CD14-positive monocyte (primary cell): Measurements from ENCODE around the gene TAGLN3. TPM values are rescaled to one million over a fixed set of nuclear protein-coding genes. Genes with fewer than 3 reads are reported as not detected.

Source experiments
- DNase-seq, 3 donors: peaks; one replicate each; pipeline ENCODE4 v3.0.0-alpha.2; 2011 to 2022
- H2AFZ ChIP-seq: 2 replicates; pipeline ENCODE4 v1.6.0; 2012; ENCODE audit warnings: mild to moderate bottlenecking, low read depth, low read length, inconsistent platforms; ENCODE audit not compliant: insufficient read depth, poor library complexity, severe bottlenecking
- H3K27ac ChIP-seq, 2 donors: 1 replicate in 1 of 2; 2 replicates in 1 of 2; pipeline ENCODE4 v1.5.1; 2012 to 2013; ENCODE audit warnings: low read length in 2 of 2, control low read depth in 1 of 2, inconsistent platforms in 1 of 2, low read depth in 1 of 2, mild to moderate bottlenecking in 1 of 2
- H3K27me3 ChIP-seq, 2 donors: one replicate each; pipeline versions ENCODE4 v1.6.0 to v1.6.1; 2011 to 2013; ENCODE audit warnings: low read length in 2 of 2; ENCODE audit not compliant: control insufficient read depth in 2 of 2, insufficient read depth in 2 of 2
- H3K36me3 ChIP-seq, 2 donors: replicated peaks in 1 of 2; 1 replicate in 1 of 2; 2 replicates in 1 of 2; pipeline versions ENCODE4 v1.5.1 to v1.6.1; 2012 to 2013; ENCODE audit warnings: low read length in 2 of 2, control low read depth in 1 of 2, inconsistent platforms in 1 of 2, mild to moderate bottlenecking in 1 of 2; ENCODE audit not compliant: insufficient read depth in 2 of 2, control insufficient read depth in 1 of 2
- H3K4me1 ChIP-seq, 2 donors: 1 replicate in 1 of 2; 2 replicates in 1 of 2; pipeline versions ENCODE4 v1.5.1 to v1.6.1; 2012 to 2013; ENCODE audit warnings: low read length in 2 of 2, control low read depth in 1 of 2, inconsistent platforms in 1 of 2, mild to moderate bottlenecking in 1 of 2, moderate library complexity in 1 of 2; ENCODE audit not compliant: insufficient read depth in 2 of 2, control insufficient read depth in 1 of 2
- H3K4me2 ChIP-seq: replicated peaks from 2 replicates; pipeline ENCODE3; 2012; ENCODE audit warnings: low read length, moderate library complexity, mild to moderate bottlenecking; ENCODE audit not compliant: poor library complexity, severe bottlenecking; ENCODE audit errors: extremely low read depth
- H3K4me3 ChIP-seq, 3 experiments: fragments of 200-600 bp in 1 of 3; sonication (generic) in 1 of 3; replicated peaks in 1 of 3; 1 replicate in 2 of 3; 2 replicates in 1 of 3; pipeline ENCODE4 v1.5.1; 2011 to 2013; ENCODE audit warnings: low read length in 3 of 3, mild to moderate bottlenecking in 3 of 3, control low read depth in 2 of 3, low read depth in 2 of 3, inconsistent platforms in 1 of 3, moderate library complexity in 1 of 3
- H3K79me2 ChIP-seq: 2 replicates; pipeline ENCODE4 v1.6.0; 2012; ENCODE audit warnings: mild to moderate bottlenecking, control low read depth, inconsistent platforms, low read length, moderate library complexity; ENCODE audit not compliant: insufficient read depth
- H3K9ac ChIP-seq: 2 replicates; pipeline ENCODE4 v1.6.0; 2017; ENCODE audit warnings: low read length, mild to moderate bottlenecking; ENCODE audit not compliant: insufficient read depth, poor library complexity, severe bottlenecking
- H3K9me3 ChIP-seq, 2 donors: replicated peaks in 1 of 2; 1 replicate in 1 of 2; 2 replicates in 1 of 2; pipeline versions ENCODE4 v1.5.1 to v1.6.1; 2012 to 2013; ENCODE audit warnings: low read length in 2 of 2, control low read depth in 1 of 2; ENCODE audit not compliant: control insufficient read depth in 1 of 2, insufficient read depth in 1 of 2
- H4K20me1 ChIP-seq: 2 replicates; pipeline ENCODE4 v1.6.0; 2012; ENCODE audit warnings: mild to moderate bottlenecking, low read length, control low read depth, moderate library complexity; ENCODE audit not compliant: insufficient read depth
- H3K27ac Mint-ChIP-seq, 7 donors: one replicate each; pipeline ENCODE4 v1.8.0; 2020; ENCODE audit warnings: mild to moderate bottlenecking in 7 of 7, mixed read lengths in 7 of 7, moderate library complexity in 6 of 7, inconsistent platforms in 2 of 7
- H3K27me3 Mint-ChIP-seq, 3 donors: one replicate each; pipeline ENCODE4 v1.8.0; 2021 to 2022; ENCODE audit warnings: low read depth in 3 of 3, mild to moderate bottlenecking in 3 of 3, mixed read lengths in 3 of 3, moderate library complexity in 3 of 3, inconsistent platforms in 1 of 3
- H3K36me3 Mint-ChIP-seq, 2 donors: one replicate each; pipeline ENCODE4 v1.8.0; 2020; ENCODE audit warnings: mixed read lengths in 2 of 2, inconsistent platforms in 1 of 2, mild to moderate bottlenecking in 1 of 2
- H3K4me1 Mint-ChIP-seq: one replicate; pipeline ENCODE4 v1.8.0; 2020; ENCODE audit warnings: mild to moderate bottlenecking, mixed read lengths
- H3K4me3 Mint-ChIP-seq, 2 donors: one replicate each; pipeline ENCODE4 v1.8.0; 2020; ENCODE audit warnings: mild to moderate bottlenecking in 2 of 2, mixed read lengths in 2 of 2, moderate library complexity in 1 of 2
- H3K9me3 Mint-ChIP-seq, 7 donors: one replicate each; pipeline ENCODE4 v1.8.0; 2020 to 2022; ENCODE audit warnings: mixed read lengths in 7 of 7, mild to moderate bottlenecking in 6 of 7, moderate library complexity in 6 of 7, inconsistent platforms in 2 of 7
- CTCF ChIP-seq: fragments of 200-600 bp; IDR thresholded peaks from one replicate; pipeline ENCODE4 v1.8.0; 2022; ENCODE audit warnings: antibody characterized with exemption, mild to moderate bottlenecking
- WGBS: methylation state at CpG from one replicate; pipeline ENCODE4 v1.1.5; 2013; ENCODE audit warnings: missing lambda C conversion rate; ENCODE audit not compliant: insufficient coverage; 5-methylcytosine and 5-hydroxymethylcytosine counted together
- intact Hi-C, 2 donors: fragments of 100-400 bp; cut with micrococcal nuclease; formaldehyde crosslinking; loops; one replicate each; pipeline versions ENCODE4 v1.15.0 to v1.15.1; 2023
- polyA plus RNA-seq, 3 donors: library from polyadenylated mRNA; depleted of rRNA in 1 of 3; unstranded in 2 of 3; stranded (reverse) in 1 of 3; fragments of 300-500 nt in 2 of 3; fragments of >200 nt in 1 of 3; fragmentation: Illumina TruSeq in 2 of 3; gene quantifications; 1 replicate in 2 of 3; 2 replicates in 1 of 3; pipeline ENCODE4 v1.2.3, GENCODE V29; 2012 to 2021

Gene TAGLN3
- polyA plus RNA-seq, 3 donors = not detected

- Histone ChIP-seq H3K27me3 (no peaks in the 10 kb centered on the region), H3K4me3 (no peak overlapping the region), H3K9me3 (no peaks in the 10 kb centered on the region), H3K9ac (no peak overlapping the region), H4K20me1 (no peaks in the 10 kb centered on the region), H3K4me2 (no peak overlapping the region), H3K36me3 (no peaks in the 10 kb centered on the region), H3K27ac (no peak overlapping the region), H3K79me2 (no peaks in the 10 kb centered on the region), H3K4me1 (no peaks in the 10 kb centered on the region), H2AFZ (no peak overlapping the region)
- no peak for TF ChIP-seq CTCF
- peaks cover 2 to 7% (median 5%) of the 10 kb centered on the region in 3 donors for H3K27me3 Mint-ChIP-seq
- H3K9me3 Mint-ChIP-seq = peaks cover 0 to 12% (median 3%) of the 10 kb centered on the region in 7 donors
- H3K36me3 Mint-ChIP-seq = no peaks in the 10 kb centered on the region
- no peaks in the 10 kb centered on the region for H3K4me1 Mint-ChIP-seq
- no peak overlapping the region for H3K27ac Mint-ChIP-seq
- WGBS = 0% methylated on average over 1 of the region's 3 CpGs
- no peak overlapping the region for H3K4me3 Mint-ChIP-seq
- no peak for DNase-seq
- intact Hi-C loops = no loop called here
Observed at GRCh38 chr3:112061152-112061551, 62.4 kb downstream of the TAGLN3 start.

Other genes starting within 250 kb of the TAGLN3 start
- under 1 TPM in 1 of 3 donors, not detected in 2; 0.08 TPM for gene PHLDB2, start 139.7 kb upstream of the TAGLN3 start, polyA plus RNA-seq
- 10 to 100 TPM; 15.2 to 22.3 (median 17.0) TPM for gene ABHD10, start 19.9 kb upstream of the TAGLN3 start, polyA plus RNA-seq
- gene TMPRSS7, start 35.8 kb downstream of the TAGLN3 start, polyA plus RNA-seq = not detected
- gene C3orf52, start 87.5 kb downstream of the TAGLN3 start, polyA plus RNA-seq = not detected
- under 1 TPM in 2 of 3 donors, not detected in 1; 0.10 to 0.16 TPM for gene GCSAM, start 134.3 kb downstream of the TAGLN3 start, polyA plus RNA-seq